ENCODE results near the gene KLC1.

DNA sequence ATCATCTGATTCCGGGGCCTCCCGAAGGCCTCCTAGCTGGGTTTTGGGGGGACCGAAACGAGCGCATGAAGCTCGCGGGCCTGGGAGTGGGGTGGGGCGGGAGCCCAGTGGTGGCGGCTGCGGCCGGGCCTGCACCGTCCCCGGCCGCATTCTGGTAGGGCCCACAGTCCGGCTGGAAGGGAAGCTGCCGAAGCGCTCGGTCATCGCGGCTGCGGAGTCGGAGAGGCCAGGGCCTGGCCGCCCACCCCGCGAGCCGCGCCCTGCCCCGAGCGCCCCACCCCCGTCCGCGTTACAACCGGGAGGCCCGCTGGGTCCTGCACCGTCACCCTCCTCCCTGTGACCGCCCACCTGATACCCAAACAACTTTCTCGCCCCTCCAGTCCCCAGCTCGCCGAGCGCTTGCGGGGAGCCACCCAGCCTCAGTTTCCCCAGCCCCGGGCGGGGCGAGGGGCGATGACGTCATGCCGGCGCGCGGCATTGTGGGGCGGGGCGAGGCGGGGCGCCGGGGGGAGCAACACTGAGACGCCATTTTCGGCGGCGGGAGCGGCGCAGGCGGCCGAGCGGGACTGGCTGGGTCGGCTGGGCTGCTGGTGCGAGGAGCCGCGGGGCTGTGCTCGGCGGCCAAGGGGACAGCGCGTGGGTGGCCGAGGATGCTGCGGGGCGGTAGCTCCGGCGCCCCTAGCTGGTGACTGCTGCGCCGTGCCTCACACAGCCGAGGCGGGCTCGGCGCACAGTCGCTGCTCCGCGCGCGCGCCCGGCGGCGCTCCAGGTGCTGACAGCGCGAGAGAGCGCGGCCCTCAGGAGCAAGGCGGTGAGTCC, at the start of gene KLC1:
- TF ChIP-seq POLR2A (IDR thresholded peaks at IDR 0.05): peak in 1 of 4 donors; percentile 8
- TF ChIP-seq, protein P1, sequence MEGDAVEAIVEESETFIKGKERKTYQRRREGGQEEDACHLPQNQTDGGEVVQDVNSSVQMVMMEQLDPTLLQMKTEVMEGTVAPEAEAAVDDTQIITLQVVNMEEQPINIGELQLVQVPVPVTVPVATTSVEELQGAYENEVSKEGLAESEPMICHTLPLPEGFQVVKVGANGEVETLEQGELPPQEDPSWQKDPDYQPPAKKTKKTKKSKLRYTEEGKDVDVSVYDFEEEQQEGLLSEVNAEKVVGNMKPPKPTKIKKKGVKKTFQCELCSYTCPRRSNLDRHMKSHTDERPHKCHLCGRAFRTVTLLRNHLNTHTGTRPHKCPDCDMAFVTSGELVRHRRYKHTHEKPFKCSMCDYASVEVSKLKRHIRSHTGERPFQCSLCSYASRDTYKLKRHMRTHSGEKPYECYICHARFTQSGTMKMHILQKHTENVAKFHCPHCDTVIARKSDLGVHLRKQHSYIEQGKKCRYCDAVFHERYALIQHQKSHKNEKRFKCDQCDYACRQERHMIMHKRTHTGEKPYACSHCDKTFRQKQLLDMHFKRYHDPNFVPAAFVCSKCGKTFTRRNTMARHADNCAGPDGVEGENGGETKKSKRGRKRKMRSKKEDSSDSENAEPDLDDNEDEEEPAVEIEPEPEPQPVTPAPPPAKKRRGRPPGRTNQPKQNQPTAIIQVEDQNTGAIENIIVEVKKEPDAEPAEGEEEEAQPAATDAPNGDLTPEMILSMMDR (IDR thresholded peaks at IDR 0.05): no peak
